A549 (cell line): ENCODE measurements around the gene RIMBP2. TPM values are rescaled to one million over a fixed set of nuclear protein-coding genes. Genes with fewer than 3 reads are reported as not detected.

Experiments used
- ATAC-seq, 2 experiments: fragments of 200-7000 bp in 1 of 2; fragments of >200 bp in 1 of 2; cut with Nextera tagmentation in 1 of 2; cut with Tn5 transposase in 1 of 2; 3 replicates each; pipeline versions ENCODE4 v1.8.0 to v1.9.1; 2018 to 2020; ENCODE audit warnings: mild to moderate bottlenecking in 1 of 2, moderate library complexity in 1 of 2
- CTCF ChIA-PET: fragments of 300-600 bp; sonication (Branson Sonifier 250); formaldehyde crosslinking; extraction: SDS; loops from one replicate; lab custom pipeline; 2021; ENCODE audit warnings: antibody characterized with exemption, inconsistent platforms; lab: Yijun Ruan, JAX
- POLR2A ChIA-PET: fragments of 350-600 bp; formaldehyde crosslinking; extraction: SDS; loops from one replicate; lab custom pipeline; 2021; ENCODE audit warnings: antibody characterized with exemption, inconsistent platforms; lab: Yijun Ruan, JAX
- DNase-seq, 2 experiments: peaks; one replicate each; pipeline versions ENCODE4 v3.0.0 to v3.0.0-alpha.2; 2011 to 2016; ENCODE audit warnings: low read depth in 1 of 2, low spot score in 1 of 2
- FAIRE-seq: peaks from 2 replicates; lab custom pipeline; 2011; peaks lifted over from hg19 to GRCh38; lab: Jason Lieb, UNC
- H3K27ac ChIP-seq, 2 experiments: fragments of >200 bp; sonication (Bioruptor Twin); formaldehyde crosslinking; 3 replicates each; pipeline ENCODE4 v1.5.1; 2016 to 2017
- H3K4me1 ChIP-seq: fragments of >200 bp; sonication (Bioruptor Twin); formaldehyde crosslinking; 3 replicates; pipeline ENCODE4 v1.6.1; 2016
- H3K4me2 ChIP-seq: fragments of >200 bp; sonication (Bioruptor Twin); formaldehyde crosslinking; 3 replicates; pipeline ENCODE4 v1.6.1; 2016
- H3K4me3 ChIP-seq: fragments of >200 bp; sonication (Bioruptor Twin); formaldehyde crosslinking; 3 replicates; pipeline ENCODE4 v1.5.1; 2016
- H3K9me3 ChIP-seq: fragments of >200 bp; sonication (Bioruptor Twin); formaldehyde crosslinking; 3 replicates; pipeline ENCODE4 v1.6.1; 2016
- BHLHE40 ChIP-seq: IDR thresholded peaks from 2 replicates; pipeline ENCODE4 v1.6.1; 2012; ENCODE audit warnings: low read depth, low read length, inconsistent platforms
- CBX2 ChIP-seq: fragments of 200-600 bp; sonication (generic); IDR thresholded peaks from 2 replicates; pipeline ENCODE4 v1.6.1; 2016; ENCODE audit warnings: low read depth, mild to moderate bottlenecking, borderline replicate concordance
- CBX8 ChIP-seq: fragments of 200-600 bp; sonication (generic); IDR thresholded peaks from 2 replicates; pipeline ENCODE4 v1.6.1; 2016
- CHD4 ChIP-seq: fragments of 200-600 bp; sonication (generic); IDR thresholded peaks from 2 replicates; pipeline ENCODE4 v1.6.1; 2016; ENCODE audit warnings: antibody characterized with exemption, mild to moderate bottlenecking, borderline replicate concordance
- EHF ChIP-seq: fragments of 250-450 bp; sonication (Bioruptor Pico); IDR thresholded peaks from 2 replicates; pipeline ENCODE4 v1.5.0; 2020; ENCODE audit warnings: mild to moderate bottlenecking
- ESRRA ChIP-seq: fragments of 150-350 bp; IDR thresholded peaks from 2 replicates; pipeline ENCODE4 v1.6.1; 2014; ENCODE audit warnings: mild to moderate bottlenecking, low read length, borderline replicate concordance
- FOXS1 ChIP-seq: fragments of 250-450 bp; sonication (Bioruptor Pico); IDR thresholded peaks from 2 replicates; pipeline ENCODE4 v1.5.0; 2020; ENCODE audit warnings: mild to moderate bottlenecking, moderate library complexity
- HDAC2 ChIP-seq: fragments of 200-600 bp; sonication (generic); IDR thresholded peaks from 2 replicates; pipeline ENCODE4 v1.6.1; 2016
- HEYL ChIP-seq: fragments of 250-450 bp; sonication (Bioruptor Pico); IDR thresholded peaks from 2 replicates; pipeline ENCODE4 v1.8.0; 2021; ENCODE audit warnings: mild to moderate bottlenecking, moderate library complexity
- HOXA7 ChIP-seq: fragments of 250-450 bp; sonication (Bioruptor Pico); IDR thresholded peaks from 2 replicates; pipeline ENCODE4 v1.5.0; 2020; ENCODE audit warnings: mild to moderate bottlenecking, moderate library complexity
- HOXB5 ChIP-seq: fragments of 250-450 bp; sonication (Bioruptor Pico); IDR thresholded peaks from 2 replicates; pipeline ENCODE4 v1.5.0; 2020; ENCODE audit warnings: mild to moderate bottlenecking, moderate library complexity
- JUNB ChIP-seq: fragments of >200 bp; sonication (Bioruptor Twin); formaldehyde crosslinking; IDR thresholded peaks from 2 replicates; pipeline ENCODE4 v1.6.1; 2016
- KDM5A ChIP-seq: fragments of 200-600 bp; sonication (generic); IDR thresholded peaks from 2 replicates; pipeline ENCODE4 v1.6.1; 2016; ENCODE audit warnings: antibody characterized with exemption, mild to moderate bottlenecking
- MAZ ChIP-seq: fragments of 150-350 bp; IDR thresholded peaks from 2 replicates; pipeline ENCODE4 v1.6.1; 2014; ENCODE audit warnings: antibody characterized with exemption, low read depth, low read length, borderline replicate concordance
- NFE2L2 ChIP-seq: fragments of 150-350 bp; conservative IDR thresholded peaks from 2 replicates; pipeline ENCODE4 v1.6.1; 2014; ENCODE audit warnings: low read length
- NPAS2 ChIP-seq: fragments of 250-450 bp; sonication (Bioruptor Pico); IDR thresholded peaks from 2 replicates; pipeline ENCODE4 v1.8.0; 2022; ENCODE audit warnings: mild to moderate bottlenecking, moderate library complexity, borderline replicate concordance
- PHF8 ChIP-seq: fragments of 200-600 bp; sonication (generic); IDR thresholded peaks from 2 replicates; pipeline ENCODE4 v1.6.1; 2016; ENCODE audit warnings: low read depth, mild to moderate bottlenecking, antibody characterized with exemption, moderate library complexity, borderline replicate concordance
- RAD21 ChIP-seq, 2 experiments: fragments of >200 bp in 1 of 2; sonication (Bioruptor Twin) in 1 of 2; formaldehyde crosslinking in 1 of 2; IDR thresholded peaks in 1 of 2; conservative IDR thresholded peaks in 1 of 2; 2 replicates in 1 of 2; 3 replicates in 1 of 2; pipeline ENCODE4 v1.6.1; 2012 to 2018; ENCODE audit warnings: inconsistent platforms in 1 of 2
- RARB ChIP-seq: fragments of 250-450 bp; sonication (Bioruptor Pico); IDR thresholded peaks from 2 replicates; pipeline ENCODE4 v1.8.0; 2021; ENCODE audit warnings: mild to moderate bottlenecking, moderate library complexity
- RCOR1 ChIP-seq: fragments of 150-350 bp; IDR thresholded peaks from 2 replicates; pipeline ENCODE4 v1.6.1; 2014; ENCODE audit warnings: antibody characterized with exemption, low read length, low read depth
- TFCP2L1 ChIP-seq: fragments of 250-450 bp; sonication (Bioruptor Pico); IDR thresholded peaks from 2 replicates; pipeline ENCODE4 v1.5.0; 2021; ENCODE audit warnings: mild to moderate bottlenecking
- TP53 ChIP-seq: fragments of 250-450 bp; sonication (Bioruptor Pico); IDR thresholded peaks from 2 replicates; pipeline ENCODE4 v1.5.0; 2021; ENCODE audit warnings: mild to moderate bottlenecking, moderate library complexity
- ZC3H11A ChIP-seq: fragments of 450-650 bp; IDR thresholded peaks from 2 replicates; pipeline ENCODE4 v1.6.1; 2014; ENCODE audit warnings: antibody characterized with exemption, mild to moderate bottlenecking
- ZNF302 ChIP-seq: fragments of 250-450 bp; sonication (Bioruptor Pico); IDR thresholded peaks from 2 replicates; pipeline ENCODE4 v1.9.0; 2021; ENCODE audit warnings: inconsistent platforms, mild to moderate bottlenecking, moderate library complexity
- WGBS: methylation state at CpG from one replicate; pipeline ENCODE4 v1.1.6; 2017; ENCODE audit errors: missing lambda C conversion rate; 5-methylcytosine and 5-hydroxymethylcytosine counted together
- polyA plus RNA-seq, 4 experiments: library from polyadenylated mRNA; depleted of rRNA in 3 of 4; stranded (reverse); fragments of >200 nt; fragmentation: RNase III in 1 of 4; extraction: RNeasy Plus Mini Kit Qiagen cat#74134 plus additional on column Dnase treatment in 1 of 4; gene quantifications; 2 replicates in 3 of 4; 3 replicates in 1 of 4; pipeline ENCODE4 v1.2.3, GENCODE V29; 2011 to 2017
- TF ChIP-seq, protein P1 (sequence below): fragments of 200-600 bp; sonication (generic); IDR thresholded peaks from 2 replicates; pipeline ENCODE4 v1.6.1; 2016; ENCODE audit warnings: antibody characterized with exemption, mild to moderate bottlenecking, moderate library complexity
- TF ChIP-seq, protein P2 (sequence below): IDR thresholded peaks from 2 replicates; pipeline ENCODE4 v1.6.1; 2012; ENCODE audit warnings: low read depth, borderline replicate concordance
- TF ChIP-seq, protein P3 (sequence below): fragments of >200 bp; sonication (Bioruptor Twin); formaldehyde crosslinking; IDR thresholded peaks from 3 replicates; pipeline ENCODE4 v1.6.1; 2016

RIMBP2 gene
- polyA plus RNA-seq, 2 of the 4 experiments (the other 2 are of a cell fraction), result not detected

DNA sequence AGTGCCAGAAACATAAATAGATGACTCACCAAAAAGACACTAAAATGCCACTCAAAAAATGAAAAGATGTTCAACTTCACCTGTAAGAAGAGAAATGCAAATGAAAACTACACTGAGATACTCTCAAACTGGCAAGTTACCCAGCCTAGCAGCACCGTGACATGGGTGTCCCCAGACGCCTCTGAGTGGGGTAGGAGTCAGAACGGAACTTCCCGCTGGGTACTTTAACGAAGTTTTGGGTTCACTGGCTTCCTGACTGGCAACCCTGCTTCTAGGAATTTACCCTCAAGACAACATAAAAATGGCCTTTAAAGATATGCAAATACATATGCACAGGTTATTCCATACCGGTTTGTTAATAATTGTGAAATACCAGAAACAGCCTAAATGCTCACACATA is 52.6 kb downstream of the RIMBP2 start:
- ATAC-seq (no peak), FAIRE-seq (no peak), DNase-seq (no peak)
- Histone ChIP-seq H3K4me2 (no peak overlapping the region), H3K27ac (no peak overlapping the region), H3K9me3 (peaks cover 8% of the 10 kb centered on the region; the same call in 1 of the 3 replicates), H3K4me3 (no peak overlapping the region), H3K4me1 (0 out of 3 replicates have a peak, but pooled peaks cover 3% of the 10 kb centered on the region)
- TF ChIP-seq ZNF302 (CRISPR knock-in tag) (no peak), CBX8 (no peak), CHD4 (no peak), HOXB5 (CRISPR knock-in tag) (no peak), HDAC2 (no peak), RAD21 (conservative IDR thresholded peaks at IDR 0.05 in 1 of 2, IDR thresholded peaks at IDR 0.05 in 1 of 2) (no peak), ESRRA (no peak), TFCP2L1 (CRISPR knock-in tag) (no peak), RCOR1 (no peak), FOXS1 (CRISPR knock-in tag) (no peak), EHF (no peak), RARB (CRISPR knock-in tag) (no peak), MAZ (no peak), ZC3H11A (no peak), TP53 (CRISPR knock-in tag) (no peak), PHF8 (no peak), JUNB (no peak), CBX2 (no peak)
- TF ChIP-seq, protein P1, sequence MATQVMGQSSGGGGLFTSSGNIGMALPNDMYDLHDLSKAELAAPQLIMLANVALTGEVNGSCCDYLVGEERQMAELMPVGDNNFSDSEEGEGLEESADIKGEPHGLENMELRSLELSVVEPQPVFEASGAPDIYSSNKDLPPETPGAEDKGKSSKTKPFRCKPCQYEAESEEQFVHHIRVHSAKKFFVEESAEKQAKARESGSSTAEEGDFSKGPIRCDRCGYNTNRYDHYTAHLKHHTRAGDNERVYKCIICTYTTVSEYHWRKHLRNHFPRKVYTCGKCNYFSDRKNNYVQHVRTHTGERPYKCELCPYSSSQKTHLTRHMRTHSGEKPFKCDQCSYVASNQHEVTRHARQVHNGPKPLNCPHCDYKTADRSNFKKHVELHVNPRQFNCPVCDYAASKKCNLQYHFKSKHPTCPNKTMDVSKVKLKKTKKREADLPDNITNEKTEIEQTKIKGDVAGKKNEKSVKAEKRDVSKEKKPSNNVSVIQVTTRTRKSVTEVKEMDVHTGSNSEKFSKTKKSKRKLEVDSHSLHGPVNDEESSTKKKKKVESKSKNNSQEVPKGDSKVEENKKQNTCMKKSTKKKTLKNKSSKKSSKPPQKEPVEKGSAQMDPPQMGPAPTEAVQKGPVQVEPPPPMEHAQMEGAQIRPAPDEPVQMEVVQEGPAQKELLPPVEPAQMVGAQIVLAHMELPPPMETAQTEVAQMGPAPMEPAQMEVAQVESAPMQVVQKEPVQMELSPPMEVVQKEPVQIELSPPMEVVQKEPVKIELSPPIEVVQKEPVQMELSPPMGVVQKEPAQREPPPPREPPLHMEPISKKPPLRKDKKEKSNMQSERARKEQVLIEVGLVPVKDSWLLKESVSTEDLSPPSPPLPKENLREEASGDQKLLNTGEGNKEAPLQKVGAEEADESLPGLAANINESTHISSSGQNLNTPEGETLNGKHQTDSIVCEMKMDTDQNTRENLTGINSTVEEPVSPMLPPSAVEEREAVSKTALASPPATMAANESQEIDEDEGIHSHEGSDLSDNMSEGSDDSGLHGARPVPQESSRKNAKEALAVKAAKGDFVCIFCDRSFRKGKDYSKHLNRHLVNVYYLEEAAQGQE, result no peak
- CTCF ChIA-PET, result no interaction called here
- POLR2A ChIA-PET, result no interaction called here
- 35% methylated on average over 6 of the region's 6 CpGs for WGBS

DNA sequence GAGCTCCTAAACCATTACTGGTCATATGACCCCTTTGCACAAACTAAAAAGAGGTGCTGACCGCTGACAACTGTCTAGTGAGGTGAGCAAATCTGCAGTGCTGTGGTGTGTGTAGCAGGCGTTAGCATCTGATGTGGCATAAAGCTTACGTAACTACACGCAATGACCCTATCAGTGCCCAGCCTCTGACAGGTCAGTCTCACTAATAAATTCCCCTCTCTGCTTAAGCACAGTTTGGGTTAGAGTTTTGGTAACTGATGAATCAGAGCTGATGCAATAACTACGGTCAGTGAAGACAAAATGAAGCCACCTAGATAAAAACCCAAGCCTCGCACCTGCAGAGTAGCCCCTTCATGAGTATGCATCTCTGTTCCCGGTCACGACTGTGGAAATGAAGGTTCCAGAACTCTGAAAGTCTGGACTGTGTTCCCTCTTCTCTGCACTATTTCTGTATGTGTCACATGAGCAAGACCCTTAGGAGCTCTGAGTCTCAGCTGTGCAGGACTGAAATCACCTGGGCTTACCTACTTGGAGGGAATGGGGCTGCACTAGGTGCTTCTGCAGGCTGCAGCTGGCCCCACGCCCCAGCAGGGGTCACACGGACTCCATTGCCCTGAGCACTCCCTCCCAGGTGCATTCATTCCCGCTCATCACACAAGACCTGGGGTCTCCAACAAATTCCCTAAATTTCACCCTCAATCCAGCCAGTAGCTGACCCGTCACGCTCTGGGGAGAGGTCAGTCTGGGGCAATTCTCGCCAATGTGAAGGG is 54.4 kb downstream of the RIMBP2 start:
- WGBS, result 28% methylated on average over 14 of the region's 14 CpGs
- FAIRE-seq (no peak), ATAC-seq (peak in 1 of 2 experiments; percentile 66; a peak in 2 of 6 replicates), DNase-seq (peak in 1 of 2 experiments; percentile 14)
- no peak overlapping the region for H3K27ac ChIP-seq
- ChIA-PET POLR2A (no interaction called here), CTCF (interaction anchor here (0.6 to 0.9 kb wide), 3 partner anchors 21 to 139 kb away, joined by 3 to 5 read pairs (median 3); no protein-coding TSS in a partner anchor)
- H3K9me3 ChIP-seq, result no peaks in the 10 kb centered on the region
- H3K4me1 ChIP-seq, result 0 out of 3 replicates have a peak, but pooled peaks cover 3% of the 10 kb centered on the region
- TF ChIP-seq RAD21 (conservative IDR thresholded peaks at IDR 0.05 in 1 of 2, IDR thresholded peaks at IDR 0.05 in 1 of 2), result peak in 1 of 2 experiments; percentile 29; a peak in 2 of 5 replicates
- no peak for TF ChIP-seq BHLHE40
- no peak overlapping the region for H3K4me3 ChIP-seq
- H3K4me2 ChIP-seq, result no peak overlapping the region

DNA sequence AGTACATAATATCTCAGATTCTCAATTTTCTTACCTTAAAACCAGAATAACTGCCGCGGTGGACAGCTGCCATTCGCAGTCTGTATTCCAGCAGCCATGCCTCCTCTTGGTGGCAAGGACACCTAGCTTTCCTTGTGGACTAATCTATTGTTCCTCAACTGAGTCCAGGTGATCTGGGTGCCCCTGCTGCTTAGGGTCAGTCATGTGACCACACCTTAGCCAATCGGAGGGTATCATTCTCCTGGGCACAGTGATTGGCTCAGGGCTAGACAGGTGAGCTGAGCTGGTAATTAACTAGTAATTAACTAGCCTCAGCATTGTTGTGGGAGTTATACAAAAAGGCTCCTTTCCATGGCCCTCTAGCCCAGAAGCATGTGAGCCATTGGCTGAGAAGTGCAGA is 55.0 kb downstream of the RIMBP2 start:
- FAIRE-seq, result no peak
- no peak for ATAC-seq
- Histone ChIP-seq H3K4me1 (0 out of 3 replicates have a peak, but pooled peaks cover 3% of the 10 kb centered on the region), H3K9me3 (no peaks in the 10 kb centered on the region), H3K4me2 (no peak overlapping the region), H3K4me3 (no peak overlapping the region), H3K27ac (no peak overlapping the region)
- DNase-seq, result no peak
- TF ChIP-seq HOXA7 (CRISPR knock-in tag) (no peak), HEYL (CRISPR knock-in tag) (no peak), NPAS2 (no peak), CBX8 (no peak), ZC3H11A (no peak), KDM5A (no peak), NFE2L2 (no peak), TFCP2L1 (CRISPR knock-in tag) (no peak)
- TF ChIP-seq, protein P2, sequence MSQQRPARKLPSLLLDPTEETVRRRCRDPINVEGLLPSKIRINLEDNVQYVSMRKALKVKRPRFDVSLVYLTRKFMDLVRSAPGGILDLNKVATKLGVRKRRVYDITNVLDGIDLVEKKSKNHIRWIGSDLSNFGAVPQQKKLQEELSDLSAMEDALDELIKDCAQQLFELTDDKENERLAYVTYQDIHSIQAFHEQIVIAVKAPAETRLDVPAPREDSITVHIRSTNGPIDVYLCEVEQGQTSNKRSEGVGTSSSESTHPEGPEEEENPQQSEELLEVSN, result no peak
- TF ChIP-seq, protein P3, sequence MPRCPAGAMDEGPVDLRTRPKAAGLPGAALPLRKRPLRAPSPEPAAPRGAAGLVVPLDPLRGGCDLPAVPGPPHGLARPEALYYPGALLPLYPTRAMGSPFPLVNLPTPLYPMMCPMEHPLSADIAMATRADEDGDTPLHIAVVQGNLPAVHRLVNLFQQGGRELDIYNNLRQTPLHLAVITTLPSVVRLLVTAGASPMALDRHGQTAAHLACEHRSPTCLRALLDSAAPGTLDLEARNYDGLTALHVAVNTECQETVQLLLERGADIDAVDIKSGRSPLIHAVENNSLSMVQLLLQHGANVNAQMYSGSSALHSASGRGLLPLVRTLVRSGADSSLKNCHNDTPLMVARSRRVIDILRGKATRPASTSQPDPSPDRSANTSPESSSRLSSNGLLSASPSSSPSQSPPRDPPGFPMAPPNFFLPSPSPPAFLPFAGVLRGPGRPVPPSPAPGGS, result no peak
- POLR2A ChIA-PET, result no interaction called here
- CTCF ChIA-PET, result interaction anchor here (0.7 to 1.0 kb wide), 2 partner anchors 21 to 87 kb away, joined by 3 to 4 read pairs; no protein-coding TSS in a partner anchor
- 59% methylated on average over 4 of the region's 4 CpGs for WGBS
